Esophagus muscularis mucosa (tissue), 4 donors: ENCODE data around the gene TTC23L. TPM values are rescaled to one million over a fixed set of nuclear protein-coding genes. Genes with fewer than 3 reads are reported as not detected.
"Not testable (repeated sequence)": the region's sequence is repeated elsewhere in the genome, so short reads cannot be mapped to it uniquely, and the experiment has no call there.

ENCODE experiments used
- DNase-seq: peaks from one replicate; pipeline ENCODE4 v3.0.0-alpha.2; 2017; ENCODE audit errors: extremely low spot score
- H3K27ac ChIP-seq, 4 donors: fragments of 200-600 bp; sonication (generic); replicated peaks in 1 of 4; 1 replicate in 3 of 4; 2 replicates in 1 of 4; pipeline ENCODE4 v1.5.1; 2016 to 2019; ENCODE audit warnings: mild to moderate bottlenecking in 1 of 4
- H3K27me3 ChIP-seq, 4 donors: fragments of 200-600 bp; sonication (generic); one replicate each; pipeline versions ENCODE4 v1.5.1 to v1.6.0; 2016 to 2019
- H3K36me3 ChIP-seq, 4 donors: fragments of 200-600 bp; sonication (generic); one replicate each; pipeline ENCODE4 v1.5.1; 2016 to 2019
- H3K4me1 ChIP-seq, 4 donors: fragments of 200-600 bp; sonication (generic); one replicate each; pipeline ENCODE4 v1.5.1; 2016 to 2019
- H3K4me3 ChIP-seq, 4 donors: fragments of 200-600 bp; sonication (generic); 1 replicate in 2 of 4; 2 replicates in 2 of 4; pipeline ENCODE4 v1.5.1; 2016 to 2019; ENCODE audit warnings: mild to moderate bottlenecking in 4 of 4, moderate library complexity in 1 of 4
- H3K9me3 ChIP-seq, 4 donors: fragments of 200-600 bp; sonication (generic); 1 replicate in 3 of 4; 2 replicates in 1 of 4; pipeline ENCODE4 v1.5.1; 2016 to 2019
- EP300 ChIP-seq: sonication (generic); formaldehyde crosslinking; IDR thresholded peaks from one replicate; pipeline ENCODE4 v1.6.1; 2017; ENCODE audit warnings: antibody characterized with exemption
- POLR2A ChIP-seq: fragments of 450-650 bp; IDR thresholded peaks from one replicate; pipeline ENCODE4 v1.6.1; 2017; ENCODE audit warnings: antibody characterized with exemption, moderate library complexity, mild to moderate bottlenecking, low read depth
- POLR2AphosphoS5 ChIP-seq, 2 donors: sonication (generic); formaldehyde crosslinking; IDR thresholded peaks; one replicate each; pipeline ENCODE4 v1.6.1; 2017; ENCODE audit warnings: antibody characterized with exemption in 2 of 2
- WGBS: methylation state at CpG from one replicate; pipeline ENCODE4 v1.1.5; 2018; 5-methylcytosine and 5-hydroxymethylcytosine counted together
- intact Hi-C: fragments of 100-400 bp; cut with DNase I; formaldehyde crosslinking; loops from one replicate; pipeline ENCODE4 v1.15.1; 2023
- total RNA-seq, 4 donors: library from RNA; depleted of rRNA; stranded (reverse); fragments of >200 nt; gene quantifications; one replicate each; pipeline versions ENCODE4 v1.1.0 to v1.2.1, GENCODE V29; 2016
- TF ChIP-seq, protein P1 (sequence below), 3 experiments: fragments of 200-600 bp in 2 of 3; fragments of 450-650 bp in 1 of 3; sonication (generic) in 2 of 3; IDR thresholded peaks; one replicate each; pipeline ENCODE4 v1.5.1; 2017 to 2019; ENCODE audit warnings: antibody characterized with exemption in 3 of 3, mild to moderate bottlenecking in 2 of 3, moderate library complexity in 1 of 3

The TTC23L gene
- total RNA-seq, 4 donors from 2014 or later = not detected

DNA sequence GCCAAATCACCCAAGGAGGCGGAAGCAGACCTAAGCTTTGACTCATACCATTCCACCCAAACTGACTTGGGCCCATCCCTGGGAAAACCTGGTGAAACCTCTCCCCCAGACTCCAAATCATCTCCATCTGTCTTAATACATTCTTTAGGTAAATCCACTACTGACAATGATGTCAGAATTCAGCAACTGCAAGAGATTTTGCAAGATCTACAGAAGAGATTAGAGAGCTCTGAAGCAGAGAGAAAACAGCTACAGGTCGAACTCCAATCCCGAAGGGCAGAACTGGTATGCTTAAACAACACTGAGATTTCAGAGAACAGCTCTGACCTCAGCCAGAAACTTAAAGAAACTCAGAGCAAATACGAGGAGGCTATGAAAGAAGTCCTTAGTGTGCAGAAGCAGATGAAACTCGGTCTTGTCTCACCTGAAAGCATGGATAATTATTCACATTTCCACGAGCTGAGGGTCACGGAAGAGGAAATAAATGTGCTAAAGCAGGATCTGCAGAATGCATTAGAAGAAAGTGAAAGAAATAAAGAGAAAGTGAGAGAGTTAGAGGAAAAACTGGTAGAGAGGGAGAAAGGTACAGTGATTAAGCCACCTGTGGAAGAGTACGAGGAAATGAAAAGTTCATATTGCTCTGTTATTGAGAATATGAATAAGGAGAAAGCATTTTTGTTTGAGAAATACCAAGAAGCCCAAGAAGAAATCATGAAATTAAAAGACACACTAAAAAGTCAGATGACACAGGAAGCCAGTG is 15.8 kb upstream of the TTC23L start:
- TF ChIP-seq POLR2A (no peak), POLR2AphosphoS5 (IDR thresholded peaks at IDR 0.05) (no peak), EP300 (no peak)
- TF ChIP-seq, protein P1, sequence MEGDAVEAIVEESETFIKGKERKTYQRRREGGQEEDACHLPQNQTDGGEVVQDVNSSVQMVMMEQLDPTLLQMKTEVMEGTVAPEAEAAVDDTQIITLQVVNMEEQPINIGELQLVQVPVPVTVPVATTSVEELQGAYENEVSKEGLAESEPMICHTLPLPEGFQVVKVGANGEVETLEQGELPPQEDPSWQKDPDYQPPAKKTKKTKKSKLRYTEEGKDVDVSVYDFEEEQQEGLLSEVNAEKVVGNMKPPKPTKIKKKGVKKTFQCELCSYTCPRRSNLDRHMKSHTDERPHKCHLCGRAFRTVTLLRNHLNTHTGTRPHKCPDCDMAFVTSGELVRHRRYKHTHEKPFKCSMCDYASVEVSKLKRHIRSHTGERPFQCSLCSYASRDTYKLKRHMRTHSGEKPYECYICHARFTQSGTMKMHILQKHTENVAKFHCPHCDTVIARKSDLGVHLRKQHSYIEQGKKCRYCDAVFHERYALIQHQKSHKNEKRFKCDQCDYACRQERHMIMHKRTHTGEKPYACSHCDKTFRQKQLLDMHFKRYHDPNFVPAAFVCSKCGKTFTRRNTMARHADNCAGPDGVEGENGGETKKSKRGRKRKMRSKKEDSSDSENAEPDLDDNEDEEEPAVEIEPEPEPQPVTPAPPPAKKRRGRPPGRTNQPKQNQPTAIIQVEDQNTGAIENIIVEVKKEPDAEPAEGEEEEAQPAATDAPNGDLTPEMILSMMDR (IDR thresholded peaks at IDR 0.05) = no peak
- no peaks in the 10 kb centered on the region for H3K4me1 ChIP-seq
- WGBS = 90% methylated on average over 8 of the region's 8 CpGs
- DNase-seq = no peak
- intact Hi-C loops = no loop called here
- peaks cover 30 to 69% (median 37%) of the 10 kb centered on the region in 4 donors for H3K36me3 ChIP-seq
- no peak overlapping the region for H3K27ac ChIP-seq
- no peak overlapping the region for H3K4me3 ChIP-seq
- no peaks in the 10 kb centered on the region for H3K9me3 ChIP-seq
- H3K27me3 ChIP-seq = no peaks in the 10 kb centered on the region

DNA sequence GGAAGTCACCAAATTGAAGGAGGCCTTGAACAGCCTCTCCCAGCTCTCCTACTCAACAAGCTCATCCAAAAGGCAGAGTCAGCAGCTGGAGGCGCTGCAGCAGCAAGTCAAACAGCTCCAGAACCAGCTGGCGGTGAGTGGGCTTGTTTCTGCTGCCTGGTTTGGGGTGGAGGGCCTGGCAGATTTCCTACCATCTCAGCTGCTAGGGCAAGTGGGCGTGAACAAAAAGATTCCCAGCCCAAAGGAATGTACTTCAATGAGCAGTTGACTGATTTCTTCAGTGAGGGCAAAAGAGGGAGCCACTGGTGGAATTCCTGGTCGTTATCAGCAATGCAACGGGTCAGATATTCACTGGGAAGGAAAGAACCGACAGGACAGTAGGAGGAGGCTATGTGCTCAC is 12.6 kb upstream of the TTC23L start:
- 90% methylated on average over 6 of the region's 6 CpGs for WGBS
- peaks cover 43 to 78% (median 49%) of the 10 kb centered on the region in 4 donors for H3K36me3 ChIP-seq

DNA sequence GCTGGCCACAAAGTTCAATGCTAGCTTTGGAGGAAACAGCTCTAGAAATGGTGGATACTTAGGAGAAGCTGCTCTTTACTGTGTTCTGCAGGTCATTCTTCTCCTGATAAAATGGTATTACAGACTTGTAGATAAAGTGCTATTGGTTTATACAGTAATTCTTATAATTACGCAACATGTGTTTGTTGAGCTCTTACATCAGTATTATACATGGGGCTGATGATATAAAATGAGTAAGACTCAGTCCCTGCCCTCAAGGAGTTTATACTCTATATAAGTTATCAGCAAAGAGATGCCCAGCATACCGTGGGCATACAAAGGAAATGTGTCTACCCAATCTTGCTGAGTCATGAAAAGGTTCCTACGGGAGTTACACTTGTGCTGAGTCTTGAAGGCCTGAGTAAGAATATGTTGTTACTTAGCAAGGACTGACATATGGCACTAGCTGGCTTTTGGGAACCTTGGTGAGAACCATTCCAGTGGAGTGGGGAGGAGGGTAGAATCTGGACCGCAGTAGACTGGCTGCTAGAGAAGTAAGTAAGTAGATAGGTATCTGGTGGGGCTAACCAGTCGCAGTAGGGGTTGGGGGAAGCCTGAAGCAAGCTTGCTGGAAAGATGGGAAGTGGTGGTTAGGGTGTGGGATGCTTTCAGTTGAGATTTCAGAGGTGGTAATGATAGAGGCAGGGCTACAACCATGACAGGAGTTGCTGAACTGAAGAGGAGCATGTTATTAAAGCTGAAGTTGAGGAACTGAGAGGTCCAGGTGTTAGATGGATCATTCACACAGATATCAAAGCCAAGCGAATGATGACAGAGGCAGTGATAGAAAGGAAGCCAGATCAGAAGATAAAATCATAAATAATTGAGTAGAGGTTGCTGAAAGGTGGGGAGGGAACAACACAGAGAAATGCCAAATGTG is 11.1 kb upstream of the TTC23L start:
- H3K27me3 ChIP-seq = no peaks in the 10 kb centered on the region
- H3K4me3 ChIP-seq = no peak overlapping the region
- DNase-seq = no peak
- intact Hi-C loops = no loop called here
- H3K9me3 ChIP-seq = no peaks in the 10 kb centered on the region
- H3K4me1 ChIP-seq = no peaks in the 10 kb centered on the region
- peaks cover 43 to 86% (median 48%) of the 10 kb centered on the region in 4 donors for H3K36me3 ChIP-seq
- H3K27ac ChIP-seq = no peak overlapping the region
- 92% methylated on average over 6 of the region's 6 CpGs for WGBS
- TF ChIP-seq, protein P1 (IDR thresholded peaks at IDR 0.05) = no peak
- no peak for TF ChIP-seq POLR2AphosphoS5 (IDR thresholded peaks at IDR 0.05)
- TF ChIP-seq EP300 = no peak
- no peak for TF ChIP-seq POLR2A

More for the DNA sequence above, 12.6 kb upstream of the TTC23L start:
- Histone ChIP-seq H3K9me3 (no peaks in the 10 kb centered on the region), H3K27ac (no peak overlapping the region), H3K27me3 (no peaks in the 10 kb centered on the region), H3K4me3 (no peak overlapping the region), H3K4me1 (no peaks in the 10 kb centered on the region)
- intact Hi-C loops = no loop called here
- no peak for TF ChIP-seq EP300
- TF ChIP-seq POLR2AphosphoS5 (IDR thresholded peaks at IDR 0.05) = no peak
- TF ChIP-seq POLR2A = no peak
- TF ChIP-seq, protein P1 (IDR thresholded peaks at IDR 0.05) = no peak
- DNase-seq = no peak

DNA sequence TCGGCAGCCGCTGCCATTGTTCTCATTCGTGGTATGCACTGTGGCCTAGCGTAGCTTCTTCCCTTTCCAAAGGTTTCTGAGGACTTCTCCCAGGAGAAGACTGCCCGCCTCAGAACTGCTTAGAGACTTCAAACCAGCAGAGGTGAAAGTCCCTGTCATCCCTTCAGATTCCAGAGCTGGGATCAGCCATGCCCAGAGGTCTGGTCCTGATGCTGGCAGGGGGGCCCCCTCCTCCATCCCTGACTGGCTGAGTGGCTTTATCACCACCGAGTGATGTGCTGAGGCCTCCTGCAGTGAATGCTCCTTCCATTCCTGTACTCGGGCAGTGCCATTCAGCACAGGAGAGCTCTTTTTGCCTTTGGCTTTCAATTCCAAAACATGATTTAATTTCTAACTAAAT is 8.1 kb upstream of the TTC23L start:
- H3K36me3 ChIP-seq = peaks cover 25 to 60% (median 36%) of the 10 kb centered on the region in 4 donors
- intact Hi-C loops, H3K4me1 ChIP-seq, H3K4me3 ChIP-seq, H3K27me3 ChIP-seq, H3K27ac ChIP-seq, DNase-seq, H3K9me3 ChIP-seq: not testable (repeated sequence)
- WGBS = 88% methylated on average over 7 of the region's 7 CpGs

DNA sequence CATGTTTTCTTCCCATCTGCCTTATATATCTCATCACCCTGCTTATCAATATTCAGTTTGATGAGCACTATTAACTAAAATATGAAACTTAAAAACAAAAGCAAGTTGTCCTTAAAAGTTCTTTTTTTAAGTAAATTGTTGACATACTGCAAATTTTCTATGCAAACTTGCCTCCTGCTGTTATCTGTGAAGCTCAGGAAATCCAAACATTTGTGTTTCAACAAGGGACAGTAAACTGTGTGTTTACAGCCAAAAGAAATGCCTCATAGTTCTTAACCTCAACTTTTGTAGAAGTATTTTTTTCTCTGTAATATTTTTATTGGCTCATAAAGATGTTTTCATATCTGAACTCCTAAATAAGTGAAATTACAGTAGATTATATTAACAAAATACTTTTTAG is 7.7 kb upstream of the TTC23L start:
- Histone ChIP-seq H3K27ac (no peak overlapping the region), H3K9me3 (no peaks in the 10 kb centered on the region), H3K27me3 (no peaks in the 10 kb centered on the region), H3K4me3 (no peak overlapping the region), H3K36me3 (peaks cover 23 to 55% (median 35%) of the 10 kb centered on the region in 4 donors), H3K4me1 (no peaks in the 10 kb centered on the region)
- intact Hi-C loops = no loop called here
- TF ChIP-seq EP300 (no peak), POLR2AphosphoS5 (IDR thresholded peaks at IDR 0.05) (no peak), POLR2A (no peak)
- TF ChIP-seq, protein P1 (IDR thresholded peaks at IDR 0.05) = no peak
- no peak for DNase-seq
